ENCODE measurements around the gene RSAD2. TPM values are rescaled to one million over a fixed set of nuclear protein-coding genes. Genes with fewer than 3 reads are reported as not detected.
A peak's percentile ranks its signal among the peaks of the same experiment; 100 is the strongest.
"Not testable (repeated sequence)": the region's sequence is repeated elsewhere in the genome, so short reads cannot be mapped to it uniquely, and the experiment has no call there.

The RSAD2 gene
- polyA plus RNA-seq, 10 donors: 2.2 to 3.7 (median 2.8) TPM

- peak in 1 of 3 donors; percentile 47 for DNase-seq
Observed at GRCh38 chr2:6924924-6925409, 47.4 kb downstream of the RSAD2 start.

- peak in 2 of 3 donors; percentile 47 to 78 for DNase-seq
Observed at GRCh38 chr2:6926071-6926732, 48.6 kb downstream of the RSAD2 start.

- DNase-seq: no peak
Observed at GRCh38 chr2:6927186-6927585, 49.6 kb downstream of the RSAD2 start.

DNA sequence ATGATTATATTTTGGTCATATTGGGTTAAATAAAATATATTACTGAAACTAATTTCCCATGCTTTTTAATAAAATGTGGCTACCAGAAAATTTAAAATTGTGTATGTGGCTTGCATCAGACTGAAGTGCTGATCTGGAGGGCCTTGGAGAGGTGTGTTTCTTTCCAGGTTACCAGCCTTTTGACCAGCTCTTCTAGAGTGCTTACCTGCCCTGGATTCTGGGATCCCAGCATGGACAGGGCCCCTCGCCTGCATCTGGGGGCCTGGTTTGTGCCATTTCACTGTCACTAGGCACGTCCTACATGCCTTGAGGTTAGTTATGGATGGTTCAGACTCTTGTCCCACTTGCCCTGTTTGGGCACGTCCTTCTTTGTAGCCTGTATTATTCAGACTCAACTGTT lies 50.2 kb downstream of the RSAD2 start:
- DNase-seq: no peak

- no peak for DNase-seq
Observed at GRCh38 chr2:6928452-6928851, 50.9 kb downstream of the RSAD2 start.

GRCh38 chr2:6929196-6929819 lies 51.7 kb downstream of the RSAD2 start:
- no peak for DNase-seq

GRCh38 chr2:6930923-6931647 lies 53.5 kb downstream of the RSAD2 start:
- DNase-seq: no peak

GRCh38 chr2:6931753-6932152 lies 54.2 kb downstream of the RSAD2 start:
- DNase-seq: no peak

DNA sequence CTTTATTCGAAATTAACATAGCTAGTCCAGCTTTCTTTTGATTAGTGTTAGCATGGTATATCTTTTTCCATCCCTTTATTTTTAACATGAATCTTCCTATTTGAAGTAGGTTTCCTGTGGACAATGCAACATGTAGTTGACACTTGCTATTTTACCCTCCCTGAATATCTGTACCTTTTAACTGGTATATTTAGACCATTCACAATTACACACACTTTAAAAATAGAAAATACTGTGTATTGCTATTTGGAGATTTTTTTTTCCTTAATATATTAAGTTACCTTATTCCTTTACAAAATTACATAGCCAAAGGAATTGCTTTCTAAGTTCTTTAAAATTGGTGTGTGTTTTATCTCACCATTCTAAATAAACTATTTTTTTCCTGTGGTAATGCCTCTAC lies 54.6 kb downstream of the RSAD2 start:
- DNase-seq: no peak

- no peak for DNase-seq
Observed at GRCh38 chr2:6932828-6933227, 55.3 kb downstream of the RSAD2 start.

GRCh38 chr2:6933911-6934310 lies 56.3 kb downstream of the RSAD2 start:
- DNase-seq: no peak

- DNase-seq: no peak
Observed at GRCh38 chr2:6934345-6934744, 56.8 kb downstream of the RSAD2 start.

- no peak for DNase-seq
Observed at GRCh38 chr2:6934758-6935651, 57.4 kb downstream of the RSAD2 start.

DNA sequence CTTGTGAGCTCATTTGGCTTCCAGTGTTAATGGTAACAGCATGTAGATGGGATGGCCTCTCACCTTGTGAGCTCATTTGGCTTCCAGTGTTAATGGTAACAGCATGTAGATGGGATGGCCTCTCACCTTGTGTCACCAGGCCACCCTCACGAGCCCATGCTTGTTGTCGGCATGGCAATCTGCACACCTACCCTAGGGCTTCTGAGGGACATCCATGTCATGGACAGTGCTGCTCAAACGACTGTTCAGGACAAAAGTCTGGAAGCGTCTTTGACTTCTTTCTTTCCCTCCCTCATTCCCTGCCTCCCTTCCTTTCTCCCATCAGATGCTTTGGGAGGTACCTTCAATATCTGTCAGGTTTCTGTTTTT lies 58.1 kb downstream of the RSAD2 start:
- DNase-seq: not testable (repeated sequence)

GRCh38 chr2:6937157-6937556 lies 59.6 kb downstream of the RSAD2 start:
- no peak for DNase-seq

DNA sequence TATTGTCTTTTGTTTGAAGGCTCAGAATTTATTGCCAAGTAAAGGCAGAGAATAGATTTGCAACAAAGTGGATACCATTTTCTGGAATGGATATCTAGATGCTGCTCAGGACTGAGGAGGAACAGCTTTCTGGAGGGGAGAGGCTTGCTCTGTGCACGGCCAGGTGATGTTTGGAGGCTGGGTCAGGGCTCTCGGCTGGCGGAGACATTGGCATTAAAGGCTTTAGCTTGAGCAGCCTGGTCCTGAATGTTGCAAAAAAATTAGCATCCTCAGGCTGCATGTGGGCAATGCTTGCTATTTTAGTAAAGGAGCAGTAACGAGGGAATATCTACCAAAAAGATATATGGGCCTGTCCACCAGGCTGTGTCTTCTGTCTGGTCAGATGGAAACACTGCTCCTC lies 60.0 kb downstream of the RSAD2 start:
- DNase-seq: no peak

- no peak for DNase-seq
Observed at GRCh38 chr2:6939071-6939470, 61.5 kb downstream of the RSAD2 start.

GRCh38 chr2:6940820-6941219 lies 63.2 kb downstream of the RSAD2 start:
- no peak for DNase-seq

DNA sequence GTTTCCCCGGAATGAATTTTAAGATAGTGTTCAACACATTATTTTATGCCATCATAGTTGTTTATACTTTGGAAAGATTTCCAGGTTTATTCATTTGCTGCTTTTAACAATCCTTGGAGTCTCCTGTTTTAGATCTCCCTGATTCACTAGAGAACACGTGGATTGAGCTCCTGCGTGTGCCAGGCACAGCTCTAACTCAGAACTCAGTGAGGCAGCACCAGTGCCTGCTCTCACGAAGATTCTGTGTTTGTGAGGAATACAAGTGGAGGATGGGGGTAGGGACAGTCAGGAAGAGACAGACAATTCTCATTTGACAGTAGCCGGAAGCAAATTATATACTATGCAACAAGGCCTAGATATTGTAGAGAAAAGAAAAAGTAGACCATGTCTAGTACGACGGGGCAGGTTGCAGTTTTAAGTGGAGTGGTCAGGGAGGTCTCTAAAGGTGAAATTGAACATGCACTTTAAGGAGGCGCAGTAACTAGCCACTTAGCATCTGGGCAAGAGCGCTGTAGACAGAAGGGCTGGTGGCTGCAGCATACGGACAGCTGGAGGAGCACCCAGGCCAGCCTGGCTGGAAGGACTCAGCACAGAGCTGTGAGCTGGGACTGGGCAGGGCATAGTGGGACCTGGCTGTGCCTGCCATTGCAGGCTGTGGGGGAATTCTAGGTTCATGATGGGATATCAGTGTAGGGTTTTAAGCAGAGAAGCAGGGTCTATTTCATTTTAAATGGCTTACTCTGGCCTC lies 63.9 kb downstream of the RSAD2 start:
- DNase-seq: no peak

GRCh38 chr2:6942848-6943247 lies 65.3 kb downstream of the RSAD2 start:
- DNase-seq: no peak

DNA sequence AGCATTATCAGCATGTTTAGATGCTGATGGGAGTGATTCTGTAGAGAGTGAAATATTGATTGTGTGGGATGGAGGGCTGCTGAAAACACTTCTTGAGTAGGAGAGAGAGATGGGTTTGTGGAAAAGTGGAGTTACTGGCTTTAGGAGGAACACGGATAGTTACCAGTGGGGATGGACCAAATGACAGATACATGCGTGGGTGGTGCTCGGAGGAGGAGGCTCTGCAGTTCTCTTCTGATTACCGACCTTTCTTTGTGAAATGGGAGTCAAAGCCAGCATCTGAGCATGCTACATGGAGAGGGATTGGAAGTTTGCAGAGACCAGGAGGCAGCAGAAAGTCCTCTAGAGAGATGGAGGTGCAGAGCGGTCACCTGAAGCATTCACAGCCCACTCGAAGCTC lies 65.9 kb downstream of the RSAD2 start:
- DNase-seq: no peak

Data from muscle of back (tissue), 11 donors.